BLaER1 (cell line): ENCODE data around the gene AEBP1.

ENCODE experiments used
- H3K27ac ChIP-seq: shearing (Covaris generic); formaldehyde crosslinking; 2 replicates; pipeline ENCODE4 v1.8.1; 2022
- H3K27me3 ChIP-seq: shearing (Covaris generic); formaldehyde crosslinking; 2 replicates; pipeline ENCODE4 v1.8.1; 2022
- H3K36me3 ChIP-seq: shearing (Covaris generic); formaldehyde crosslinking; 2 replicates; pipeline ENCODE4 v1.8.1; 2022
- H3K4me1 ChIP-seq: shearing (Covaris generic); formaldehyde crosslinking; 2 replicates; pipeline ENCODE4 v1.8.1; 2022
- H3K4me2 ChIP-seq: shearing (Covaris generic); formaldehyde crosslinking; 2 replicates; pipeline ENCODE4 v1.8.1; 2022
- H3K4me3 ChIP-seq: shearing (Covaris generic); formaldehyde crosslinking; 2 replicates; pipeline ENCODE4 v1.8.1; 2022
- H3K9ac ChIP-seq: shearing (Covaris generic); formaldehyde crosslinking; 2 replicates; pipeline ENCODE4 v1.8.1; 2022
- H3K9me3 ChIP-seq: shearing (Covaris generic); formaldehyde crosslinking; 2 replicates; pipeline ENCODE4 v1.8.1; 2022
- H4K20me1 ChIP-seq: shearing (Covaris generic); formaldehyde crosslinking; 2 replicates; pipeline ENCODE4 v1.8.1; 2022
- Cebpa-rat ChIP-seq: shearing (Covaris generic); IDR thresholded peaks from 2 replicates; pipeline ENCODE4 v1.8.1; 2022

AEBP1 gene

DNA sequence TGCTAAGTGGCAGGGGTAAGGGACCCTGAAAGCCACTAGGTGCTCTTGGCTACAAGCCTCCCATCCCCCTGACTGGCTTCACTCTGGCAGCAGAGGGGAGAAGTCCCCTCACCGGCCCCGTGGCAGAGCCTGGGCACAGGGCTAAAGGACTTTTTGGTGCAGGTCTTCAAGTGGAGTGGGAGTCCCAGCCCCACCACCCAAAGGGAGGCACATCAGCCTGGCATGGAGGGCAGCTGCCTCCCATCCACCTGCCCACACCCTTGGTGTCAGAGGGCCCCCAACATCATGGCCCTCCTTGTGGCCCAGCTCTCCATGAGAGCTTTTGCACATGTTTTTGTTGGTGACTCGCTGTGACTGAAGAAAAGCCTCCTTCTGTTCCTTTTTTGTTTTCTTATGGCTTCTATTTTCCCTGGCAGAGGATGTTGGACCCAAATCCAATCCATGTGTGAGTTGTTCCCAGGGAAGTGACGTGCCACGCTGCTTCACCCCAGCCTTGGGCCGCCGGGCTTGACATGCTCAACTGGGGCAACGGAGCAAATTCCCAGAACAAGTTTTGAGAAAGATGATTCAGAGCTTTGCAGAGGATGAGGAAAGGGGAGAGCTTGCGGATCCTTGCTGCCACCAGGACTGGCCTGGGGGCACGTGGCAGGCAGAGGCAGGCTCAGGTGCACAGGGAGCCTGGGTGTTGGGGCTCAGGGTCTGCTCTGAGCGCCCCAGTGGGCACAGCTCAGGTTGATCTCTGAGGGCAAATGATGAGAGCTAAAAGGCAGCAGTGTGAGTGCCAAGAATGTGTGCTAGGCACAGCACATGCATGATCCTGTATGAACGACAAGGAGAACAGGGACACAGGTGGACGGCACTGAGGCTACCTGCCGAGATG lies 1.9 kb upstream of the AEBP1 start:
- H4K20me1 ChIP-seq = peaks cover 26% of the 10 kb centered on the region
- H3K27ac ChIP-seq = peak overlapping the region; percentile 99
- H3K4me2 ChIP-seq = peak overlapping the region; percentile 76
- no peaks in the 10 kb centered on the region for H3K27me3 ChIP-seq
- peak overlapping the region; percentile 80 for H3K9ac ChIP-seq
- peaks cover 88% of the 10 kb centered on the region for H3K4me1 ChIP-seq
- no peak for TF ChIP-seq Cebpa-rat
- H3K9me3 ChIP-seq = no peaks in the 10 kb centered on the region
- H3K36me3 ChIP-seq = peaks cover 20% of the 10 kb centered on the region
- peak overlapping the region; percentile 81 for H3K4me3 ChIP-seq

GRCh38 chr7:44102846-44103565 lies 1.1 kb upstream of the AEBP1 start:
- TF ChIP-seq Cebpa-rat = no peak
- Histone ChIP-seq H4K20me1 (peaks cover 34% of the 10 kb centered on the region), H3K4me3 (peak overlapping the region; percentile 81), H3K27ac (peak overlapping the region; percentile 99), H3K36me3 (peaks cover 28% of the 10 kb centered on the region), H3K27me3 (no peaks in the 10 kb centered on the region), H3K4me1 (peaks cover 88% of the 10 kb centered on the region), H3K9me3 (no peaks in the 10 kb centered on the region), H3K9ac (peak overlapping the region; percentile 80), H3K4me2 (peak overlapping the region; percentile 76)

- Histone ChIP-seq H3K4me3 (peak overlapping the region; percentile 81), H3K9ac (peak overlapping the region; percentile 80)
- no peak for TF ChIP-seq Cebpa-rat
Observed at GRCh38 chr7:44103566-44103922, 601 bp upstream of the AEBP1 start.

DNA sequence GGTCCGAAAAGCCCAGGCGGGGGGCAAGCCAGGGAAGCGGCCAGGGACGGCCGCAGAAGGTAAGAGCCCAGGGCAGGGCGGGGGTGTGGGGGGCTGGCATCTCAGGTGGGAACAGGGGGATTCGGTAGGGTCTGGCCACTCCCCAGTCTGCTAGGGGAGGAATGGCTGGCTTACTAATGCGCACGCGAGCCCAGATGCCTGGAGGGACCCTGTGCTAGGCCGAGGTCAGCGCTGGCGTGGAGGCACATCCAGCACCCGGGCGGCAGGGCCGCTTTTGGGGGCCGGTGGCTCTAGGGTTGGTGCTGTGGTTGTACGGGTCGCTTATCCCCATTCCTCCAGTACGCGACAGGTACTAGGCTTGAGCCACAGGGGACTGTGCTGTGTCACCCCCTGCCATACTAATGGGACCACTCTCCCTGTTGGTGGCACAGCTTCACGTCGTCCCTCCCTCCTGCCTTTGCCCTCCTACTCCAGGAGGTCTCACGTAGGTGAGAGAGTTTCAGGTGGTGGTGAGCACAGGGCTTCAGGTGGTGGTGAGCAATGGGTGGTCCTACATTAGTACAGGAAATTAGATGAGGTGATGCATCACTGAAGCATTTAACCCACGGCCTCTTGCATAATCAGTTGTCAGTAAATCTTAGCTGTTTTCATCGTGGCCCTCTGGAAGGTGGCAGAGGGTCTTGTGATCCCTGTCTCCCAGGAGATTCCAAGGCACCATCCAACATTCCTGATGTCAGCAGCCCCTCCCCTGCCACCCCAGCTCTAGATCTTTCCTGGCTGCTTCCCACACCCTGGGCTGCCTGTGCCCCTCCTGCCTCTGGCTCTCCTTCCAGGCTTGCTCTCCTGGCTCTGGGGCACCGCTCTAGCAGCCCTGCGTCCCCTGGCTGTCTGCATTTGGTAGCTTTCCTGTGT lies 971 bp downstream of the AEBP1 start:
- H3K4me2 ChIP-seq = peak overlapping the region; percentile 98
- H3K36me3 ChIP-seq = peaks cover 49% of the 10 kb centered on the region
- H4K20me1 ChIP-seq = peaks cover 55% of the 10 kb centered on the region
- no peaks in the 10 kb centered on the region for H3K27me3 ChIP-seq
- peak overlapping the region; percentile 89 for H3K9ac ChIP-seq
- no peak for TF ChIP-seq Cebpa-rat
- H3K4me1 ChIP-seq = peaks cover 76% of the 10 kb centered on the region
- H3K9me3 ChIP-seq = no peaks in the 10 kb centered on the region
- H3K4me3 ChIP-seq = peak overlapping the region; percentile 81
- H3K27ac ChIP-seq = peak overlapping the region; percentile 90

More at GRCh38 chr7:44103566-44103922, 601 bp upstream of the AEBP1 start:
- peak overlapping the region; percentile 99 for H3K27ac ChIP-seq
- peaks cover 33% of the 10 kb centered on the region for H3K36me3 ChIP-seq
- peak overlapping the region; percentile 76 for H3K4me2 ChIP-seq
- H3K27me3 ChIP-seq = no peaks in the 10 kb centered on the region
- peaks cover 88% of the 10 kb centered on the region for H3K4me1 ChIP-seq
- peaks cover 39% of the 10 kb centered on the region for H4K20me1 ChIP-seq
- H3K9me3 ChIP-seq = no peaks in the 10 kb centered on the region

GRCh38 chr7:44105832-44106231 lies 1.7 kb downstream of the AEBP1 start:
- H3K4me3 ChIP-seq = peak overlapping the region; percentile 81
- peaks cover 62% of the 10 kb centered on the region for H4K20me1 ChIP-seq
- H3K4me2 ChIP-seq = peak overlapping the region; percentile 98
- peak overlapping the region; percentile 90 for H3K27ac ChIP-seq
- TF ChIP-seq Cebpa-rat = no peak
- H3K4me1 ChIP-seq = peaks cover 69% of the 10 kb centered on the region
- peaks cover 56% of the 10 kb centered on the region for H3K36me3 ChIP-seq
- H3K27me3 ChIP-seq = no peaks in the 10 kb centered on the region
- H3K9me3 ChIP-seq = no peaks in the 10 kb centered on the region
- peak overlapping the region; percentile 89 for H3K9ac ChIP-seq

- Histone ChIP-seq H3K4me2 (peak overlapping the region; percentile 98), H3K9ac (peak overlapping the region; percentile 89), H3K27ac (peak overlapping the region; percentile 90), H3K27me3 (no peaks in the 10 kb centered on the region), H3K4me1 (peaks cover 62% of the 10 kb centered on the region), H3K4me3 (peak overlapping the region; percentile 81), H3K36me3 (peaks cover 63% of the 10 kb centered on the region), H3K9me3 (no peaks in the 10 kb centered on the region), H4K20me1 (peaks cover 69% of the 10 kb centered on the region)
- no peak for TF ChIP-seq Cebpa-rat
Observed at GRCh38 chr7:44106311-44107065, 2.3 kb downstream of the AEBP1 start.

GRCh38 chr7:44107116-44107960 lies 3.2 kb downstream of the AEBP1 start:
- Histone ChIP-seq H3K36me3 (peaks cover 71% of the 10 kb centered on the region), H4K20me1 (peaks cover 77% of the 10 kb centered on the region), H3K4me2 (peak overlapping the region; percentile 98), H3K4me1 (peaks cover 54% of the 10 kb centered on the region), H3K27me3 (no peaks in the 10 kb centered on the region), H3K9ac (peak overlapping the region; percentile 89), H3K9me3 (no peaks in the 10 kb centered on the region), H3K4me3 (peak overlapping the region; percentile 81), H3K27ac (peak overlapping the region; percentile 90)
- TF ChIP-seq Cebpa-rat = no peak
